ENCODE measurements around the gene NRCAM.

NRCAM gene

GRCh38 chr7:108247614-108248013 lies 208.6 kb downstream of the NRCAM start:
- in situ Hi-C loops (cut with MboI; ENCODE audit: low sequenced_read_pairs): no loop called here

GRCh38 chr7:108246227-108246837 lies 209.9 kb downstream of the NRCAM start:
- in situ Hi-C loops (cut with MboI; ENCODE audit: low sequenced_read_pairs): no loop called here
- no peaks in the 10 kb centered on the region for H3K36me3 ChIP-seq (replicated peaks)
- no peaks in the 10 kb centered on the region; the same call in 1 of the 2 replicates for H3K27me3 ChIP-seq (ENCODE audit: low read depth)
- DNase-seq (ENCODE audit: low spot score in 2 of 2): no peak
- no peak overlapping the region for H3K4me3 ChIP-seq
- H3K9me3 ChIP-seq: no peaks in the 10 kb centered on the region
- peaks cover 13% of the 10 kb centered on the region for H3K4me1 ChIP-seq

More at GRCh38 chr7:108247614-108248013, 208.6 kb downstream of the NRCAM start:
- Histone ChIP-seq H3K4me3 (no peak overlapping the region), H3K36me3 (replicated peaks) (no peaks in the 10 kb centered on the region), H3K4me1 (peaks cover 8% of the 10 kb centered on the region), H3K27me3 (ENCODE audit: low read depth) (no peaks in the 10 kb centered on the region; the same call in 1 of the 2 replicates), H3K9me3 (no peaks in the 10 kb centered on the region)
- no peak for DNase-seq (ENCODE audit: low spot score in 2 of 2)

GRCh38 chr7:108245523-108246226 lies 210.6 kb downstream of the NRCAM start:
- Histone ChIP-seq H3K36me3 (replicated peaks) (no peaks in the 10 kb centered on the region), H3K27me3 (ENCODE audit: low read depth) (no peaks in the 10 kb centered on the region; the same call in 1 of the 2 replicates), H3K4me1 (peaks cover 13% of the 10 kb centered on the region), H3K9me3 (no peaks in the 10 kb centered on the region), H3K4me3 (no peak overlapping the region)
- no peak for DNase-seq (ENCODE audit: low spot score in 2 of 2)
- in situ Hi-C loops (cut with MboI; ENCODE audit: low sequenced_read_pairs): no loop called here

- no peaks in the 10 kb centered on the region; the same call in 1 of the 2 replicates for H3K27me3 ChIP-seq (ENCODE audit: low read depth)
- H3K9me3 ChIP-seq: no peaks in the 10 kb centered on the region
- H3K36me3 ChIP-seq (replicated peaks): no peaks in the 10 kb centered on the region
- no peak for DNase-seq (ENCODE audit: low spot score in 2 of 2)
- H3K4me1 ChIP-seq: peaks cover 13% of the 10 kb centered on the region
- in situ Hi-C loops (cut with MboI; ENCODE audit: low sequenced_read_pairs): no loop called here
- H3K4me3 ChIP-seq: no peak overlapping the region
Measured at GRCh38 chr7:108244110-108244509, 212.1 kb downstream of the NRCAM start.

GRCh38 chr7:108239501-108240225 lies 216.6 kb downstream of the NRCAM start:
- no peak overlapping the region for H3K4me3 ChIP-seq
- H3K4me1 ChIP-seq: peaks cover 12% of the 10 kb centered on the region
- DNase-seq (ENCODE audit: low spot score in 2 of 2): no peak
- in situ Hi-C loops (cut with MboI; ENCODE audit: low sequenced_read_pairs): no loop called here
- no peaks in the 10 kb centered on the region; the same call in 1 of the 2 replicates for H3K27me3 ChIP-seq (ENCODE audit: low read depth)
- H3K9me3 ChIP-seq: no peaks in the 10 kb centered on the region
- no peaks in the 10 kb centered on the region for H3K36me3 ChIP-seq (replicated peaks)

- Histone ChIP-seq H3K27me3 (ENCODE audit: low read depth) (no peaks in the 10 kb centered on the region), H3K36me3 (replicated peaks) (no peaks in the 10 kb centered on the region), H3K9me3 (no peaks in the 10 kb centered on the region), H3K4me3 (no peak overlapping the region), H3K4me1 (no peaks in the 10 kb centered on the region)
- DNase-seq (ENCODE audit: low spot score in 2 of 2): no peak
- in situ Hi-C loops (cut with MboI; ENCODE audit: low sequenced_read_pairs): no loop called here
Measured at GRCh38 chr7:108236681-108237415, 219.4 kb downstream of the NRCAM start.

GRCh38 chr7:108235451-108236061 lies 220.7 kb downstream of the NRCAM start:
- H3K36me3 ChIP-seq (replicated peaks): no peaks in the 10 kb centered on the region
- no peaks in the 10 kb centered on the region for H3K9me3 ChIP-seq
- no peak for DNase-seq (ENCODE audit: low spot score in 2 of 2)
- in situ Hi-C loops (cut with MboI; ENCODE audit: low sequenced_read_pairs): no loop called here
- no peaks in the 10 kb centered on the region for H3K27me3 ChIP-seq (ENCODE audit: low read depth)
- no peaks in the 10 kb centered on the region for H3K4me1 ChIP-seq
- H3K4me3 ChIP-seq: no peak overlapping the region

- in situ Hi-C loops (cut with MboI; ENCODE audit: low sequenced_read_pairs): no loop called here
- no peaks in the 10 kb centered on the region for H3K9me3 ChIP-seq
- H3K4me3 ChIP-seq: no peak overlapping the region
- no peaks in the 10 kb centered on the region for H3K36me3 ChIP-seq (replicated peaks)
- no peaks in the 10 kb centered on the region for H3K27me3 ChIP-seq (ENCODE audit: low read depth)
- H3K4me1 ChIP-seq: no peaks in the 10 kb centered on the region
- no peak for DNase-seq (ENCODE audit: low spot score in 2 of 2)
Measured at GRCh38 chr7:108234971-108235450, 221.2 kb downstream of the NRCAM start.

GRCh38 chr7:108234281-108234680 lies 222.0 kb downstream of the NRCAM start:
- no peaks in the 10 kb centered on the region for H3K9me3 ChIP-seq
- H3K27me3 ChIP-seq (ENCODE audit: low read depth): no peaks in the 10 kb centered on the region
- in situ Hi-C loops (cut with MboI; ENCODE audit: low sequenced_read_pairs): no loop called here
- H3K4me1 ChIP-seq: no peaks in the 10 kb centered on the region
- H3K36me3 ChIP-seq (replicated peaks): no peaks in the 10 kb centered on the region
- no peak for DNase-seq (ENCODE audit: low spot score in 2 of 2)
- H3K4me3 ChIP-seq: no peak overlapping the region

GRCh38 chr7:108232076-108232475 lies 224.2 kb downstream of the NRCAM start:
- no peak for DNase-seq (ENCODE audit: low spot score in 2 of 2)
- Histone ChIP-seq H3K9me3 (no peaks in the 10 kb centered on the region), H3K4me3 (no peak overlapping the region), H3K36me3 (replicated peaks) (no peaks in the 10 kb centered on the region), H3K27me3 (ENCODE audit: low read depth) (no peaks in the 10 kb centered on the region), H3K4me1 (no peaks in the 10 kb centered on the region)
- in situ Hi-C loops (cut with MboI; ENCODE audit: low sequenced_read_pairs): no loop called here

GRCh38 chr7:108231221-108231620 lies 225.0 kb downstream of the NRCAM start:
- Histone ChIP-seq H3K4me1 (no peaks in the 10 kb centered on the region), H3K4me3 (no peak overlapping the region), H3K36me3 (replicated peaks) (no peaks in the 10 kb centered on the region), H3K9me3 (no peaks in the 10 kb centered on the region), H3K27me3 (ENCODE audit: low read depth) (no peaks in the 10 kb centered on the region)
- no peak for DNase-seq (ENCODE audit: low spot score in 2 of 2)
- in situ Hi-C loops (cut with MboI; ENCODE audit: low sequenced_read_pairs): no loop called here

GRCh38 chr7:108227366-108227765 lies 228.9 kb downstream of the NRCAM start:
- H3K36me3 ChIP-seq (replicated peaks): no peaks in the 10 kb centered on the region
- no peak overlapping the region for H3K4me3 ChIP-seq
- in situ Hi-C loops (cut with MboI; ENCODE audit: low sequenced_read_pairs): no loop called here
- H3K27me3 ChIP-seq (ENCODE audit: low read depth): no peaks in the 10 kb centered on the region
- no peak for DNase-seq (ENCODE audit: low spot score in 2 of 2)
- H3K9me3 ChIP-seq: no peaks in the 10 kb centered on the region
- no peaks in the 10 kb centered on the region for H3K4me1 ChIP-seq

GRCh38 chr7:108226816-108227299 lies 229.4 kb downstream of the NRCAM start:
- no peak for DNase-seq (ENCODE audit: low spot score in 2 of 2)
- H3K4me3 ChIP-seq: no peak overlapping the region
- H3K36me3 ChIP-seq (replicated peaks): no peaks in the 10 kb centered on the region
- no peaks in the 10 kb centered on the region for H3K9me3 ChIP-seq
- in situ Hi-C loops (cut with MboI; ENCODE audit: low sequenced_read_pairs): no loop called here
- no peaks in the 10 kb centered on the region for H3K4me1 ChIP-seq
- H3K27me3 ChIP-seq (ENCODE audit: low read depth): no peaks in the 10 kb centered on the region

Measured in HAP-1 (cell line).